ENCODE data around the gene DSCAM.

- TF ChIP-seq CTCF (IDR thresholded peaks at IDR 0.05) (no peak), POLR2A (IDR thresholded peaks at IDR 0.05) (no peak)
These were observed 392.9 kb downstream of the DSCAM start for GRCh38 chr21:40454057-40454456.

Measured in Peyer's patch (tissue), 4 donors.